Activated CD8-positive, alpha-beta memory T cell treated with anti-CD3 and anti-CD28 coated beads for 1 hour (primary cell): Measurements from ENCODE around the gene EPG5.

ENCODE experiments used
- DNase-seq, 2 donors: peaks; one replicate each; pipeline ENCODE4 v3.0.0-alpha.2; 2020; ENCODE audit warnings: low read depth in 1 of 2; ENCODE audit errors: extremely low read depth in 1 of 2

Gene EPG5

GRCh38 chr18:45923138-45923537, 44.0 kb downstream of the EPG5 start:
- no peak for DNase-seq

DNA sequence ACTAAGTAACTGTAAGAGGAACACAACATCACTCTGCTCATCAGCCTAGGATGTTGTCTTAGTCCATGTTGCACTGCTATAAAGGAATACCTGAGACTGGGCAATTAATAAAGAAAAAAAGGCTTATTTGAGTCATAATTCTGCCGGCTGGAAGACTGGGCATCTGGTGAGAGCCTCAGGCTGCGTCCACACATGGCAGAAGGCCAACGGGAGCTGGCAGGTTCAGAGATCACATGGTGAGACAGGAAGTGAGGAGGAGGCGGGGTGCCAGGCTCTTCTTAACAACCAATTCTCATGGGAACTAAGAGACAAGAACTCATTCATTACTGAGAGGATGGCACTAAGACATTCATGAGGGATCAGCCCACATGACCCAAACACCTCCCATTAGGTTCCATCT, 46.8 kb downstream of the EPG5 start:
- no peak for DNase-seq

GRCh38 chr18:45916302-45916701, 50.8 kb downstream of the EPG5 start:
- DNase-seq: no peak

- DNase-seq: no peak
Measured at GRCh38 chr18:45913276-45913675, 53.9 kb downstream of the EPG5 start.

DNA sequence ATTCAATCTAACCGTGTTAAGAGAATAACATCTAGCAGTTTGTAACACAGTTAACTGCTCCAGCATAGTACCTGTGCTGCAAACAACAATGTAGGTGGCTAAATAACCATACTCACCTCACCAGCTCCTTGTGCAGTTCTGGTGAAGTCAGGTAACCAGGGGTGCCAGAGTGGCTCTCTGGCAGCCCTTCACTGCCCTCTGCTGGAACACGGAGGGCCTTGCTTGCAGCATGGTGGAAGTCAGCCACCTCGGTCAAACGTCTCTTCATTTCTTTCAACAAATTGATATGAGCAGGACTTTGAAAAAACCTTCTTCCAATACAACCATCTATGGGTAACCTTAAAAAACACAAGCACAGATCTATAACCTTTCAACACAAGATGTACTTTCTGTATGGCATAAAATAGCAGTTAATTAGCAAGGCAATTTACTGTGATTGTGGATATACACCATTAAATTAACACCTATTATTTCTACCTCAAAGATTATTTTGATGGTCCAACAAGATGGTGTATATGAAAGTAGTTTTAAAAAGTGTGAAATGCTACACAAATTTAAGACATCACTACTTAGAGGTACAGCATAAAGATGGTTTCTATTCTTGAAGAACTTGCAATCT, 56.6 kb downstream of the EPG5 start:
- DNase-seq: peak; percentile 8 to 32

- no peak for DNase-seq
Measured at GRCh38 chr18:45901654-45902210, 65.4 kb downstream of the EPG5 start.

DNA sequence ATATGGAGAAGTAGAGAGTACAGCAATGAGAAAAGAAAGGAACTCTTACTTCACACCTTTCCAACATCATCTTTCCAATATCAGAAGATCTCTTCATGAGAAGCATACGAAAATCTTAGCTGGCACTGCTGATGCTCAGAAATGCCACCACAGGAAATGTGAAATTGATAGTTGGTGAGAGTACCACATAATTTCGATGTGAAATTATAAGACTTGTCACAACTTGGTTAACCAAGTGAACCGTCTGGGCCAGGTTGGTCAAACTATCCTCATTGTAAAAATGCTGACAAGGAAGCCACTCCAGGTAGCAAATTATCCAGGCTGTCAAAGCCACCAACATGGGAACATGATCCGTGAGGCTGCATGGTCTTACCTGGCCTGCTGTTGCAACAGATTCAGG, 66.5 kb downstream of the EPG5 start:
- DNase-seq: no peak

DNA sequence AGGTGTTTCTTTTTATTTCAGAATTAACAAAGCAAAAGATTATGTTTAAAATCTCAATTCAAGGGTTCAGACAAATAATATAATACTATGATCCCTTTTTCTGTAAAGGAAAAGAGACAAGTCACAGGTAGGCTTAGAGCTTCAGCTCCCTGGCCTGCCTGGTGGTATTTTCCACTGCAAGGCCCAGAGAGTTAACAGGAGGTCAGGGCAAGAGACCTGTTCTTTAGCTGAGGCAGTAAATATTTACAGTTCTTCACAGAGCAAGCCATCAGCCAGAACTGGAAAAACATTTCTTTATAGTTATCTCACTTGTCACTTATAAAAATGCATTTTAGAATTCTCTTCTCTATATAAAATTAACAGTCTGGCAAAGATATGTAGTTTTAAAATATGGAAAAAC, 70.1 kb downstream of the EPG5 start:
- no peak for DNase-seq

- no peak for DNase-seq
Measured at GRCh38 chr18:45896452-45896851, 70.7 kb downstream of the EPG5 start.

DNA sequence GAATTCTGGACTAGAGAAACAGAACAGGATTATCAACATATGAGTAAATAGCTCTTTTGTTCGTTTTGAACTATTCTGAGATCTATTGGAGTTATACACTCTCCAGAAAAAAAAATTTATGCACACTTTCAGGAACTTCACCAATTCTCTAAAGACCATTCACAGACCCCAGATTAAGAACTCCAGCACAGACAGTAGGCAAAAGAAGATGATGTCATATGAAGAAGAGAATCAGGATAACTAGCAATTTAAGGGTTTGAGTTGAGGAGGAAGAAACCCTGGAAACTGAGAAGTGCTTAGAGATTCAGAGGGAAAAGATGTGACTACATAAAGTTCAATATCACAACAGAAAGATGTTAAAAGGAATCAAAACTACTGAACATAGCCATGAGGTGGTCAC, 71.8 kb downstream of the EPG5 start:
- no peak for DNase-seq

DNA sequence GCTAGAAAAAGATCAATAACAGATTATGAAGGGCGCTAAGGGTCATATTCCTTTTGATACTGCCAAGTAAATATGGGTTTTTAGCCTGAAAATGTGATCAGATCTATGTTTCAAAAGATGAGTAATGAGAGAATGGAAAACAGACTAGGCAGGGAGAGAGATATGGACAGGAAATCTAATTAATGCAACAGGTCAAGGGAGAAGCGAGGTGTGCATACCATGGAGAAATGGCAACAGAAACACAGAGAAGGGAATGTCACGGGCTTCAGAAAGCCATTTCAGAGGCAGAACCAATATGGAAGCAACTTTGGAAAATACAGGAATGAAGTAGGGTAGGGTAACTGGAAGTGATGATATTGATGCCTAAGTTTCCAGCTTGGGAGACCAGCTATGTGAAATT, 72.3 kb downstream of the EPG5 start:
- no peak for DNase-seq

DNA sequence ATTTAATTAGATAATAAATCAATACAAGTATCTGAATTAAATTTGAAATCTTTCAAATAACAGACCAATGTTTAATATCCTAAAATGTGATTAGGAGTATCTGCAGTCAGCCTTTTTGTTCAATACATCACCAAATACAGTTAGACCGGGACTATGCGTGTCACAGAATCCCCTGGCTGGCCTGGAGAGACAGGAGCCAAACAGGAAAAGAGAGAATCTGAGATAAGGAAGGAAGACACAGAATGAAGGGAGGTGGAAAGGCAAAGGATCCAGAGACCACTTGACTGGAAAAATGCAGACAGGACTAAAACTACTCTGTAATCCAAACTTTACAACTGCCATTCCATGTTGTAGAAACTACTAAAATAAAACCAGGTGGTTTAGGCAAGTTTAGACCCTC, 75.3 kb downstream of the EPG5 start:
- no peak for DNase-seq

DNA sequence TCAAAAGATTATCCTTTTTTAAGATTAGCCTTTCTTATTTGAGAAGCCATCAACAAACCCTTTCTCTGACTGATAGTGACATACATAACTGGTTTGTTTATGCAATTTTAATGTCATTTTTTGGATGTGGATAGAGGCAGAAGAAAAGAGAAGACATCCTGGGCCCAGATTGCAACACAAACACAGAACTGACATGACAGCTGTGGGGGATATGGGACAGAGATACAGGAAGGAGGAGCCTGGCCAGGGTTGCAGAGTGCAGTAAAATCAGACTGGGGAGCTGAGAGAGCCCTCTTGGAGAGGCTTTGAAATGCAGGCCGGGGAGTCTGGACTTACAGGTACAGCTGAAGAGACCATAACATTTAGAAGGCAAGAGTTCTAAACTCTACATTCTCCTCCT, 76.5 kb downstream of the EPG5 start:
- no peak for DNase-seq

GRCh38 chr18:45889419-45890064, 77.6 kb downstream of the EPG5 start:
- DNase-seq: no peak

DNA sequence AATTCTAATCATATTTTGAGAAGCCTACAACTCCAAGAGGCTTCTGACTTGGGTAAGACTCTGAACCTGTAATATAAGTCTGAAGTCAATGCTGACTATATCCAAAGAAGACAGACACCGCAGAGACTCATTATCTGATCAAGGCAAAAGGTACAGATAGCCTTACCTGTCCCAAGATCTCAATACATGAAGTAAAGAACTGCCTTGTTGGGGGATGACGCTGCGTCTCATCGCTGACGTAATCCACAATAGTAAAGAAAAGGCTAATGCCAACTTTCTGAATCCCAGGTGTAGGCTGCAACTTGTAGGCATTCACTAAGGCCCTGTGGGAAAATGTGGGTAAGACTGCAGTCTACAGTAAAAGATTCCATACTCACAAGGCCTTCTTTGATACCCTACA, 79.5 kb downstream of the EPG5 start:
- DNase-seq: no peak

DNA sequence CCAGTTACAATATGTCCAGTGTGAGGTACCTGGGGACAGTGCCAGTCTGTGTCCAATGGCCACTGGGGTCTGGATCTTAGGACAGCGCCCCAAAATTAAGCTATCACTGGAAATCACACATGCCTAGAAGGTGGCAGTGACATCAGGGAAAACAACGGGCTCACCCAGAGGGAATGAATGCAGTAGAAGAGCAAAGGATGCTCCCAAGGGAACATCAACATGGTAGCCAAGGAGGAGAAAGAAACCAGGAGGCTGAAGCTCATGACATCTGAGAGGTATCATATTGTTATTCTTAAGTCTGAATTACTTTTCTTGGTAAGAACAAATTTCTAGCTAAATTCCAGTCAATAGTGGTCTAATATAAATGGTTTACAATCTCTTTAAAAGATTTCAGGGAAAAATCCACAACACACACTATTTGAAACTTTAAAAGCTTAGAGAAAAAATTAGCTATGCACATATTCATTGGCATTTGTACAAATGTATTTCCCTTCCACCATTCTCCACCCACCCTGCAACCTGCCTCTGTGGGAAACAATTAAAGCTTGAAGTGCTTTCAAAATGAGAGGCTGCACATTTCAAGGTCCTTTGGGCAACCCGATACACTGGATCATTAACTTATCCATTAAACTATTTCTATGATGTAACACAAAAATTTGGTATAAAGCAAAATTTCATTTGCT, 86.1 kb downstream of the EPG5 start:
- DNase-seq: no peak

- peak; percentile 15 to 60 for DNase-seq
Measured at GRCh38 chr18:45879681-45880655, 87.2 kb downstream of the EPG5 start.

DNA sequence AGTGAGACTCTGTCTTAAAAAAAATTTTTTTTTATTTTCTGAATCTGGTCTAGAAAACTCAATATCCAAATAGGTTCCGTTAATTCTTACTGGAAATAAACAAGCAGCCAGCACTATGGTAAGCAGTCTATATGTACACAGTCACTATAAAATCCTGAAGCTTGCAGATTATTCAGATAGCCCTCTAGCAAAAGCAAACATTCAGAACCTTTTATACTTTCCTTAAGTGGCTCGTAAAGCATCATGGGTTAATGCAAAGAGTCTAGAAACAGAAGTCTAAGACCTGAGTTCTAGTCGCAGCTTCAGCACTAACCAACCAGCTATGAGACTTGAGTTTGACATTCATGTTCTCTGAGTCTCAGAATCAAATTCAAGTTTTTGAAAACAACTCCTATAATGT, 89.7 kb downstream of the EPG5 start:
- no peak for DNase-seq

DNA sequence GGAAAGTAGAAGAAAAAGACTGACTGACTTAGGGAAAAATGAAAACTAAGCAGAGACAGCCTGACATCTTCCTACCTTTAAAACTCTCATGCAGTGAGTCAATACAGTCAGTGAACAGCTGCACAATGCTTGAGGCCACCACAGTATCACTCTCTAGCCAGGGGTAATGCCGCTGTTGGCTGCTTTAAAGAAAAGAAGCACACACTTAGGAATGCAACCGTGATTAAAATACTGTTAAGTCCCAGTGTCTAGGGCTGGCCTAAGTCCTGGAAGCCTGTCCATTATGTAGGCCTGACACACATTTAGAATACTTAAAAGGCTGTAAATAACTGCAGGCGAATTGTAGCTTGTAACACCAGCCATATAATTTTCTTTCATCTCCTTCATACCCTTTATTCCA, 91.0 kb downstream of the EPG5 start:
- no peak for DNase-seq

DNA sequence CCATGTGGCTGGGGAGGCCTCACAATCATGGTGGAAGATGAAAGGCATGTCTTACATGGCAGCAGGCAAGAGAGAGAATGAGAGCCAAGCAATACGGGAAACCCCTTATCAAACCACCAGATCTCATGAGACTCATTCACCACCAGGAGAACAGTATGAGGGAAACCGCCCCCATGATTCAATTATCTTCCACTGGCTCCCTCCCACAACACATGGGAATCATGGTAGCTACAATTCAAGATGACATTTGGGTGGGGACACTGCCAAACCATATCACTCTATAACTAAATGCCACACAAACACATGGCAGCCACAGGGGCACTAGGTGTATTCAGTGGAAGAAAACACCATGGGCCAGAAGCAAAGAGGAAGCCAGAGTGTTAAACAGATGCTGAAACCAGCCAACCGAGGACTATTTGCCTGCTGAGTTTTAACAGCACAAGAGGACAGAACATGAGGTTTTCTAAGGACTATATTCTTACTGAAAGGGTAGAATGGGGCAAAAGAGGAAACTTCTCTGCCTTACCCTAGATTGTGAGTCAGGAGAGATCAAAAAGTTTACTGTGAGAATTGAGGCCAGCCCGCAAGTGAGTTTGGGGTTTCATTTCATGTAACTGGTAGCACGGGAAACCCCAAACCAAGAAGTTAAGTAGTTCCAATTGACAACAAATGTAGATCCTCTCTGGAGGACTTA, 92.5 kb downstream of the EPG5 start:
- no peak for DNase-seq
